Medulla oblongata (tissue), 1 donor: ENCODE data around the gene SYTL2.
A peak's percentile ranks its signal among the peaks of the same experiment; 100 is the strongest.
"Not testable (repeated sequence)": the region's sequence is repeated elsewhere in the genome, so short reads cannot be mapped to it uniquely, and the experiment has no call there.

Experiments used
- DNase-seq: peaks from one replicate; pipeline ENCODE4 v3.0.0-alpha.2; 2015; ENCODE audit errors: extremely low spot score

The SYTL2 gene

DNA sequence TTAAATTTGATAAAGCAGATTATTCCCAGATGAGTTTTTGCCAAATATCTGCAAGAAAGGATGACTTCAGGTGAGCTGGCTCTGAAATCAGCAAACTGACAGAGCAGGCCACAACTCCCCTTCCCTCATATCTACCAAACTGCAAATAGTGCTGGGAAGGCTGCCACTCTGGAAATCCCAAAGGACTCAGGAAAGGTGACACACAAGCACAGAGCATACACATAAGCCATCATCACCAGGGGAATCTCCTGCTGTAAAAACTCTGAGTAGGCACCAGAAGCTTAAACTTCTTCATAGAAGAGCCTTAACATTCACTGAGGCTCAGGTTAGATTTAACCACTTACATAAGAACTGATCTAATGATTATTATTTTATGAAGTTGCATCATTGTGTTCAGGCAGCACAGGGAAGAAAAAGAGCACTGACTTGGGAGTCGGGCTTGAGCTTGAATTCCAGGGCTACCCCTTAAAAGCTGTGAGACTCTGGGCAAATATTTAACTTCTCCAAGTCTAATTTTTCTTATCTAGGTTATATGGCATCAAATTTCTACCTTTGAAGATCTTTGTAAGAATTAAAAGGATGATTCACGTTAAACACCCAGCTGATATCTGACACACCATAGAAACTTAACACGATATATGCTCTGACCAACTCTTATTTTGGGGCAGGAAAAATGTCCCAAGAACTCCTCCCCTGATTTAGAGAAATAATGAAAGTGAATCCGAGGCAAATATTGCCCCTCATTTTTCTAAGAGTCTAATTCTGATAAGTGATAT, 15.0 kb downstream of the SYTL2 start:
- DNase-seq = no peak

DNA sequence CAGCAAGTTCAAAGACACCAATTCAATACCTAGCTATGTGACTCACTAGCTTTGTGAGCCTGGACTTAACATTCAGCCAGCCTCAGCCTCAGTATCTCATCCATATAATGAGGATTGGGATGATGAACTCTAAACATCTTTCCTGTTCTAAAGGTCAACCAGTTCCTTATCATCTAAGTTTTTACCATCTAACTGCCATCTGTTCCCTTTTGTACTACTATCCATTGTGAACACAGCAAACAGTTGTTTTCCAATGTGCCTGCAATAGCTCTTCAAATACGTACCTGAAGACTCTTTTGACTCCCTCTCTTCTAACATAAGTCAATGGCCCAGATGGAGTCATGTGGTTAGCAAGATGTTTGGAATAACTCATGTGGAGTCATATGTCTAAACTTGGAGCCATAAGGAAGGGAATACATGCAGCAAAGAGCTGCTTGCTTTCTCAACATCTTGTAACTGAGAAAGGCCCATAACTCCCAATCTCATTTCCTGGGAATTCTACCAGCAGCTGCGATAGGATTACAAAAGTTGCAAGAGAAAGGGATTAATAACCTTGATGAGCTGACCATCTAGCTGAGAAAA, 19.4 kb downstream of the SYTL2 start:
- DNase-seq = no peak

DNA sequence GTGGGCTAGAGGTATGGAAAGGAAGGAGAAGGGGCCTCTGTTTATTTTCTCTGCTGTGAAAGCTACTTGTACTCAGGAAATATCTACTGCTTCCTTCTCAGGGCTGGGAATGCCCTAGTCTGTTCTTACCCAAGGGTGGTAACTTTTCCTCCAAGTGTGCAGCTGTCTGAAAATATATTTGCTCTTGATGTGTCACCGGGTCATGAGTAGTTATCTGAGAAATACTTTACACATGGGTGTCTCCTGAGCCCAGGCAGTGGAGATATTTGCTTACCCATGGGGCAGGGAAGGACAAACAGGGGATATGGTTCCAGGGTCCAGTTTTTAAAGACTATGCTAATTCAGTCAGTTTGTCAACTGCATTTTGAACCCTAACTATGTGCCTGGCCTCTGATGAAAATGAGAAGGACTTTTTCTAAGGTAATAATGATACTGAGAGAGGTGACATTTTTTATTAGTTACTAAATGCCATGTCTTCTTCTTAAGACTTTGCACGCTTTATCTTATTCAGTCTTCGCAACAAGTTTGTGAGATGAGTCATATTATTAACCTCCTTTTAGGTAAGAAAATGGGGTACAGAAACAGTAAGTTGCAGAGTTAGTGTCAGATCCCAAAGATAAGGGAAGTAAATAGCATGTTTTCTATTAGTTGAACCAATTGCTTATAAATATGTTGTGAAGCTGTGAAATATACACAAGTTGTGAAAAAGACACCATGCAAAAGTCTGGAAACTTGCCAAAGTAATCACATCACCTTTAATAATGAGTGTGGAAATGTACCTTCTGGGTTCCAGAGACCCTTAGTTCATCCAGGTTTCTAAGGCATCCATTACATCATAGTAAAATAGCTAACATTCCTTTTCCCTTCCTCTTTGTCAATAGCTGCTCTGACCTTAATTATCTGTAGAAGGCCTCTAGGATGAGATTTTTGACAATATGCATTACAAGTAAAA, 22.9 kb downstream of the SYTL2 start:
- DNase-seq = no peak

DNA sequence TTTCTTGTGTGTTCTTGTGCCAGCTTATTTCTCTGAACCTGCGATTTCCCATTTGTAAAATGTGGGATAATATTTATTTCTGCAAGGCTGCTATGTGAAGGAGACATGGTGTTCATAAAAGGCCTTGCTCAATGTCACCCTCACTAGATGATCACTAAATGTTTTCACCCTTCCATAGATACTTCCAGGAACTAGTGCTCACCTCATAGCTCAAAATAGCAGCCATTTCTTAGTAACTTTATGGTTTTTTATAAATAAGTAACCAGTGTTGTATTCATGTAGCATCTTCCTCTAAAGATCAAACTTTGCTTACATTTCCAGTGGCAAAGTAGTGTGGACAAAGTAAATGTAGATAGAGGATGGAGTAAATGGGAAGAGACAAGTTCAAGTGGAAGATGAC, 23.8 kb downstream of the SYTL2 start:
- no peak for DNase-seq

DNA sequence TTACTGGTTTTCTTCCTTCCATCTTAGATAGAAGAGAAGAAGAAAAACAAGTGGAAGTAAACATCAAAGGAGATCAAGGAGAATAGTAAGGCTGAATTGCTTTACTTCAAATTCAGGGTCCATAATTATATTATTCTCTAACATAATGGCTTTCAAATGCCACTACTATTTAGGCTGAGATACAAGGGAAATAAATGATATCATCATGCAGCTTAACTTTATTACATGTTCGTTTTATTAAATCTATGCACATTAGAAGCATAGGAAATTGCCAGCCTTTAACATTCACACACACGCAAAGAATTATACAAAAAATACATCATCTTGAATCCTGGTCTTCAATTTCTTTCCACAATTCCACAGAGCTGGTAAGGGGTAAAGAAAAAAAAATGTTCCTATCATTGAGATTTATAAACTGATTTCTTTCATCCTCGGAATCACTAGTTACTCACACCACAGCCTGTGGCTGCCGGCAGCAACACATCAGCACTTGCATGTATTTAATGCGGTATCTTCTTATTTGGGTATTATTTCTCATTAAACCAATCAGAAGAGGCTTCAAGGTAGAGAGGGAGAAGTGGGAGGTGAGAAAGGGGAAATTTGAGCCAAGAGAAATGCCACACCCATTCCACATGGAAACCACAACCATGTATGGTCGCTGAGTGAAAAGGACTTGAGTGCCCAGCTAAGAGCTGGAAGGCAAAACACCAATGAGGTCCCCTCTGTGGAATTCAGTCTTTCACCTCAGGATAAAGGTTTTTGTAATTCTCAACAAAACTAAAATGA, 26.3 kb downstream of the SYTL2 start:
- no peak for DNase-seq

DNA sequence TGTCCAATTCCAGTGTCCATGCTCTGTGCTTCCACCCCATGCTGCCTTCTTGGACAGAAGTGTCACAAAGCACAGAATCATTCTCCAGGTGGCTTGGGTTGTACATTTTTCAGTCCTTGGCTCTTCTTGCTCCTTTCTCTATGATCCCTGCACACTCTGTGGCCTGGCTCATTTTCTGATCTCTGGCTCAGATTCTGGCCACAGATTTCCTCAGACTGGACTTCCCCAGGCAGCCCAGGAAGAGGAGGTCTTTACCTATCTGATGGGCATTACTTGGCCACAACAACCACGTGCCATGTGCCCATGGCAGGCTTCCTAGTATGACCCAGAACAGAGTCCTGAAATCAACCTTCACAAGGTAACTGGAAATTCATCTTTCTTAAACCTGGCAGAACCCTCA, 27.2 kb downstream of the SYTL2 start:
- no peak for DNase-seq

DNA sequence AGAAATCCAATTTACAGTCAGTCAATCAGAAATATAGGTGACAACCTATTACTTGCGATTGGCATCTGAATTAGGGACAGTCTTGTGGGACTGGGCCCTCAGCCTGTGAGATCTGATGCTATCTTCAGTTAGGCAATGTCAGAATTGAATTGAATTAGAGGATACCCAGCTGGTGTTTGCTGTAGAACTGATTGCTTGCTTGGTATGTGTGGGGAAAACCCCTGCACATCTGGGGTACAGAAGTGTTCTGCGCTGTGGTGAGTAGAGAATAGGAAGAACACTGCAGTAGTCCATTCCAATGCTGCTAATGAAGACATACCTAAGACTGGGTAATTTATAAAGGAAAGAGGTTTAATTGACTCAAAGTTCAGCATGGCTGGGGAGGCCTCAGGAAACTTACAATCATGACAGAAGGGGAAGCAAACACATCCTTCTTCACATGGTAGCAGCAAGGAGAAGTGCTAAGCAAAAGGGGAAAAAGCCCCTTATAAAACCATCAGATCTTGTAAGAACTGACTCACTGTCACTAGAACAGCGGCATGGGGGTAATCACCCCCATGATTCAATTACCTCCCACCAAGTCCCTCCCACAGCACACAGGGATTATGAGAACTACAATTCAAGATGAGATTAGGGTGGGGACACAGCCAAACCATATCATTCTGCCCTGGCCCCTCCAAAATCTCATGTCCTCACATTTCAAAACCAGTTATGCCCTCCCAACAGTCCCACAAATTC, 30.0 kb downstream of the SYTL2 start:
- DNase-seq = not testable (repeated sequence)

DNA sequence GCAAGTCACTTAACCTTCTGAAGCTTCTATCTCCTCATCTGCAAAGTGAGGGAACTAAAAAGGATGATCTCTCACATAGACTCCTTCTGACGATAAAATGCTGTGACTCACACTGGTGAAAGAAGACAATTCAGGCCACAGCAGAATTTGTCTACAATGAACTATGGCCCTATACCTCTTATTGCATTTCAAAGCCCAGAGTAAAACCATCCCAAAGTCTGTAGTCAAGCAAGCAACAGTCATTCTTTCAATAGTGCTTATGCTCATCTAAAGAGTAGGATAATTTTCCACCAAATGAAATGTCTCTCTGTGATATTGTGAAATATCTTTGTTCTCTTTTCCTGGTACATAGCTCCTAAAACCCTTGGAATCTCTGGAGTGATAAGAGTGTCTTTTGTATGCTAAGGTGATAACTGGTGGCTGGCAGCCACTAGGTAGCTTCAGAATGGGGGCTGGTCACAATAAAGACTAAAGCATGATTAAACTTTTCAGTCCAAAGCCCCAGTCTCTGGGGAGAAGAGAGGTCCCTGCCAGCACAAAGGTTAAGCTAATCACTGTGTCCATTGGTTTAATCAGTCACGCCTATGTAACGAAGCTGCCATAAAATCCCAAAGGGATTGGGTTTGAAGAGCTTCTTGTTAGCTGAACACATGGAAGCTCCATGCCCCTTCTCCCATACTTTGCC, 30.8 kb downstream of the SYTL2 start:
- no peak for DNase-seq

DNA sequence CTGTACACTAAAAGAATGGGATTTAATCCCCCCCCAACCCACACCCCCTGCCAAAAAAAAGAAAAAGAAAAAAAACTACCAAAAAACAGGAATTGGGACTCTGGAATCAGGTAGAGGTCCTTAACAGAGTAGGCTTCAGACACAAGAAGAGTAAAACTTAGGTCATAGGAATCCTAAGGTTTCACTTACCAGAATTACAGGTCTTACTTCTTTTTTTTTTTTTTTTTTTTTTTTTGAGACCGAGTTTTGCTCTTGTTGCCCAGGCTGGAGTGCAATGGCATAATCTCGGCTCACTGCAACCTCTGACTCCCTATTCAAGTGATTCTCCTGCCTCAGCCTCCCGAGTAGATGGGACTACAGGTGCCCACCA, 33.4 kb downstream of the SYTL2 start:
- DNase-seq = not testable (repeated sequence)

DNA sequence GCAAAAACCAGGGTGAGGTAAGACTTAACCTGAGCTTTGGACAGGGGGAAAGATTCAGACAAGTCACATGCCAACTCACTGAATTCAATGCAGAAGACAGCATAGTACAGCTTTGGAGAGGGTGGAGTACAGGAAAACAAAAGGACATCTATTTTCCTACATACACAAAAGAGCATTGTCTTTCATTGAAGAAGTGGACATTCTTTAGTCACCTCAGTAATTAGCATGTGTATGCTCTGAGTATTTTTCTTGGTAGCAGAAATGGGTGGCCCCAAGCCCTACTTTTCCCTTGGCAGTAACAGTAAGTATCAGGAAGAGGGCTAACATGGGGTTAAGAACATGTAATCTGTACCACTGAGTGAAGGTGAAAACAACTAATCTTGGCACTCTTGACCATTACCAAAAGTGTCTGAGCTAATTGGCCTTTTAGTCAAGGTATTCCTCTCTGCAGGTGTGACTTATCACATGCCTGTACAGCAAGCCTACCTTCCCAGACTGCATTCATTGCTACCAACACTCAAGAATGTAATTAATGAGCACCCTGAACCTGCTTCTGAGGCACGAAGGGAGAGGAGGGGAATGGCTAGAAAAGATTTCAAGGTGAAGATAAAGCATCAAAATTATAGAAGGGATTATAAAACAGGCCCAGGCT, 33.9 kb downstream of the SYTL2 start:
- peak; percentile 78 for DNase-seq

DNA sequence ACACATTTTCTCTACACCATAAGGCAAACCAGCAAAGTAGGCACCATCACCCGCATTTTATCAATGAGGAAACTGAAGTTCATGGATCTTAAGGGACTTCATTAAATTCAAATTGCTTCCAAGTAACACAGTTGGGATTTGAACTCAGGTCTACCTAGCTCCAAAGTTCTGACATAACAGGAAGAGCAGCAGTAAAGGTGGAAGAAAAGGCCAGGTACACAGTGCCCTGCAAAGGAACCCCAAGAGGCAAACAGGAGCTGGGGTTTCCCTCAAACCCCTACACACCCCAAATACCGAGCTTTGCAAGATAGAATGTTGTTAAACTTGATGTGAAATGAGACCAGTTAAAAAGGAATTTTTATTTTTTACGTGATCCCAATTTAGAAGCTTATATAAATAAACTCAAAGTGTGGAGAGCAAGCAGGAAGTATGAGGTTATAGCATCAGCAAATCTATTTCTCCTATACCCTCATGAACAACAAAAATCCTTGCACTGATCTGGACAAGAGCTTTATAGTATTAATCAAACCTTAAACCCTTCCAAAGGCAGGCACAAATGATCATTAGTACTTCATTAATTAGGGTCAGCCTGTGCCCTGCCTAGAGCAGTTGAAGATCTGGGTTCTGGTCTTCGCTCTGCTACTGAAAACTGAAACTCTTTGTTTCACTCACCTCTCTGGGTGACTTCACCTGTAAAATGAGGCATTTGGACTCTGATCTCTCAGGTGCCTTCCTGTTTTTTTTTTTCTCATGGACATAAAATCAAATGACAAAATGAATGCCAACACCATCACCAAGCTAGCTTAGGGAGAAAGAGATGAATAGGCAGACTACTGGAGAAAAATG, 36.5 kb downstream of the SYTL2 start:
- no peak for DNase-seq

DNA sequence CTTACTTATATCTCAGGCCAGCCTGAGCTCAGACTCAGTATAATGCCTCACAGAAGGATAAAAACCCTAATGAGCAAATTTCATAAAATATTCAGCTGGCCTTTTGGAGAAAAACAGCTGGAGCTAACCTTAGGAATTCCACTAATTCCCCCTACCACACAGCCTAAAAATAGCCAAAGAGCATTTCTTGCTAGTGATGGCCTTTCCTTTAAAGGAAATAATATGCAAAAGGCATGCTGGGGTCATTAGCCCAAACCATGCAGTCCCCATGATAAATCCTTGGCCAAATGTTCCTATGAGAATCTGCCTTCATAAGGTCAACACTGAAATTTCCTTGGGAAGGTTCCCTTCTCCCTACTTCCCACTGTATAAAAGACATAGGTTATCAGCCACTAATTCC, 38.2 kb downstream of the SYTL2 start:
- no peak for DNase-seq

DNA sequence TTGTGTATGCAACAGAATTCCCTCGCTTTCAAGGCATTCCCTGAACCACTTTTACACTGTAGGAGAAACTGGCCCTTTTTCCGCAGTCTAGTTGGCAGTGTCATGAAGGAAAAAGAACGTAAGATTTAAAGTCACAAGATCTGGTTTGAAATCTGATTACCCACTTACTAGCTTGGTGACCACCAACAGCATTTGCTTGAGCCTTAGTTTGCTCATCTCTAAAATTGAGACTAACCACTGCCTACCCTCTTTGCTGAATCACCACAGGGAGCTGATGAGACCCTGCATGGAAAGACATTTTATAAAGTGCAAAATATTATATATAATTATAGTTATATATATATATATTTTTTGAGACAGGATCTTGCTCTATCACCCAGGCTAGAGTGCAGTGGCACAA, 39.4 kb downstream of the SYTL2 start:
- DNase-seq = no peak

DNA sequence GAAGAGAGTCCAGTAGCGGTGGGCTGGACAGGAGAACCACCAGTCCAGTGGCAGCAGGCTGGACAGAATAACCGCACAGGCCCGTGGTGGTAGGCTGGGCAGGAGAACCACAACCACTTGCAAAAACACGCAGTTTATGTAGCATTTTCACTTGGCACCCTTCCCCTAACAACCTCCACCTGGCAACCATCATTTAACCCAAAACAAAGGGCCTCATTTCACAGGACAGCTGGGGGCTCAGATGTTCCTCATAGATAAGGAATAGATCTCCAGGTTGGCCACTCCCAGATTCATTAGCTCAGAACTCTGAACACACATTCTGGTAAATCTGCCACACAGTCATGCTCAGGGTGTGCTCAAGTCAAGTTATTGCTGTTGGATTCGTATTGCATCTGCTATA, 41.2 kb downstream of the SYTL2 start:
- DNase-seq = no peak

DNA sequence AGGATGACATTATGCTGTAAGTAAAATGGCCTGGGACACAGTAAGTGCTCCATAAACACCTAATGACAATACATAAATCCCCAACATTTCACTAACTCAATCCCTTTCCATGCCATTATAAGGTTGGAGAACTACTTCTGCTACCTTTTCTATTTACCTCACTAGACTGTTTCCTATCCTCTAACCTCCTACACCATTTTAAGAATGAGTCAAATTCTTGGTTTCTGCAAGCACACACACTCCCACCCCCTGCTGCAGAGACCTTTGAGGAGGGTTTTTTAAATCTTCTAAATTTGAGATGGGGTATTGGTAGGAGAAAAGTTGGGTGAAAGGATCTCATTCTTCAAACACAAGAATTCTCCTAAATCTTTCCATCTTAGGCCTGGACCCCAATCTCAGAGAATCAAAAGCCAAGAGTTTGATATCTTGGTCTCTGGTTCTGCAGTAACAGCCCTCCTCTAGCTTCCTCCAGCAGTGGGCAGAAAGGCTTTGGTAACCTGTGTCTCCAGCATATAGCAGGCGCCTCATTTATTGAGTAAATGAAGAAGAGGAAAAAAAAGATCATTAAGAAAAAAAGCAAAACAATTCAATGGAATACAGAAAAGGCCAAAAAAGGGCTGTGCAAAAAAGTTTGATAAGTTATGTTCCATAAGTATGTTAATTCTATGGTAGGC, 42.3 kb downstream of the SYTL2 start:
- DNase-seq = no peak

DNA sequence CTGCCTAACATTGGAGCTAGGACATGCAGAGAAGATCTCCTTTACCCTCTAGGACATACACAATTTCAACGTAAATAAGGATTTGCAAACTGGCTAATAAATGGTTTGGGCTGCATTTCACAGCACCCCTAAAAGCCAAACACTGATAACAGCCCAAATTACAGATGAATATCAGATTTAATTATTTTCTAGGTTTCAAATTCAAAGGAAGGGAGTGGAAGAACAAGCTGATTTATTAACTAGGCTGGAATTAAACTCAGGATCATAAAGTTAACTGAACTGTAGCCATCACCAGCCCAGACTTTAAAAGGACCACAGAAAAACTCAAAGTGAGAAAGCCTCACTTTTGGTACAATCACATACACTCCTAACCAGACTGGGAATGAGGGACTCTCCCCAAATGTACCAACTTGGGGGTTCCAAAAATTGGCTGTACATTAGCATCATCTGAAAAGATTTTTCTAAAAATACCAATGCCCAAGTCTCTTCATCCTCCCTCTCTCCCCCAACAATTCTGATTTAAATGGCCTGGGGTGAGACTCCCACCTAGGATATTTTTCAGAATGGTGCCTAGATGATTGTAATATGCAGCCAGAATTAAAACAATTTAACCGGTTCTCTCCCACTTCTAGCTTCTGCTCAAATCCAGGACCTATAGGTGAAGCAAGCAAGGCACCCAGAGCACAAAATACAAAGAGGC, 43.5 kb downstream of the SYTL2 start:
- no peak for DNase-seq

DNA sequence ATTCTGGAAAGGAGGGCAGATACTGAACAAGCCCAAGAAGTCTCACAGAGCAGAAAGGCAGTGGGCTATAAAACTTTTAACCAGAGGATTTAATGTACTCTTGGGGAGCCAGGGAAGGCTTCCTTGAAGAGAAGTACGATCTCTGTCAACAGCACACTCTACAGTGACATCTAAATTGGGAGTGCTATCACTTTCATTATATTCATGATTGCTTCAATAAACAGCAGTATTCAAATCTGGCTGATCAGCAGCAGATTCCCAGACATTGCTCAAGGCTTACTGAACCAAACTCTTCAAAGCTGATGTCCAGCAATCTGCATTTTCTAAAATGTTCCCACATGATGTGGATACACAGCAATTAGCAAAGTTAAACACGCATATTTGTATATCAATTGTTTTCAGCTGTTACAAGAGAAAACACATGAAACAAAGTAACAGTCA, 44.2 kb downstream of the SYTL2 start:
- no peak for DNase-seq

DNA sequence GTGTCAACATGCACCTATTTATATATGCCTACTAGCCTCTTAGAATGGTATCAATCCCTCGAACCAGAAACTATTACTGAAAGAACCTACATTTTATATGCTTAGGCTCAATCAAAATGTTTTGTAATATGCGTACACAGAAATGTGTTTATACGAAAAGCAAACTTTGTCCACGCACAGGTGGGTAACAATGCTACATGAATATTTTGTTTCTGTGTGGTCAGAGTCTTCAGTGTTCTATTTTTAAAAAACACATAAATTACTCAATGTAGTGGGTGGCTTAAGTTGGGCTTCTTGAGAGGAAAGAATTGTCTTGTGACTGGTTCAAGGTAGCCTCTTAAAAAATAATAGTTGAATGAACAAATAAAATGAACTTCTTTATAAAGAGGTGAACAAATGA, 46.1 kb downstream of the SYTL2 start:
- DNase-seq = no peak
